ENCODE measurements around the gene BLM. TPM values are rescaled to one million over a fixed set of nuclear protein-coding genes. Genes with fewer than 3 reads are reported as not detected.

The BLM gene
- total RNA-seq, 6 experiments from 2014 or later = 2.8 to 7.7 (median 6.1) TPM

DNA sequence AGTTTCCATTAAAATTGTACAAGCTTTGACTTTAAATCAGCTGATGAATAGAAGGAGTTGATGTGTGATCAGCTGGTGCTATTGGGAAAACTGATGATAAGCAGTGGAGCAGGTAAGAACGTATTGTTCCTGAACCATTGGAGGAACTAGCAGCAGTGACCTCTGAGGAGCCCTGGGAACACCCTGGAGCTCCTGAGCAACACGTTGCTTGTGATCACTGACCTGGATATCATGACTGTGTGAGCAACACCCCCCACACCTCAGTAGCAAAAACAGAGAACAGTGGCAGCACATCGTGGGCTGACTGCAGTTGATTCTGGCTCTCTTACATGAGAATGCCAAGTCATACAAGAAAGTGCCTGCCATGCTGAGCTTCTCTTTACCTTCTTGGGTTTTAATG is 72.9 kb downstream of the BLM start:
- no peaks in the 10 kb centered on the region for H3K36me3 Mint-ChIP-seq (ENCODE audit: low read depth)
- no peaks in the 10 kb centered on the region for H3K4me1 Mint-ChIP-seq (ENCODE audit: low read depth)
- H3K9me3 Mint-ChIP-seq = no peaks in the 10 kb centered on the region
- no peaks in the 10 kb centered on the region for H3K27me3 Mint-ChIP-seq (ENCODE audit: insufficient read depth)
- DNase-seq = no peak
- no peak for TF ChIP-seq CTCF (IDR thresholded peaks at IDR 0.05)
- H3K27ac Mint-ChIP-seq = no peak overlapping the region
- no peak overlapping the region for H3K4me3 Mint-ChIP-seq

- H3K9me3 Mint-ChIP-seq = no peaks in the 10 kb centered on the region
- no peak for DNase-seq
- H3K4me3 Mint-ChIP-seq = no peak overlapping the region
- no peaks in the 10 kb centered on the region for H3K27me3 Mint-ChIP-seq (ENCODE audit: insufficient read depth)
- no peak overlapping the region for H3K27ac Mint-ChIP-seq
- no peaks in the 10 kb centered on the region for H3K4me1 Mint-ChIP-seq (ENCODE audit: low read depth)
- TF ChIP-seq CTCF (IDR thresholded peaks at IDR 0.05) = no peak
- H3K36me3 Mint-ChIP-seq (ENCODE audit: low read depth) = no peaks in the 10 kb centered on the region
These were observed 73.4 kb downstream of the BLM start for GRCh38 chr15:90790561-90790960.

DNA sequence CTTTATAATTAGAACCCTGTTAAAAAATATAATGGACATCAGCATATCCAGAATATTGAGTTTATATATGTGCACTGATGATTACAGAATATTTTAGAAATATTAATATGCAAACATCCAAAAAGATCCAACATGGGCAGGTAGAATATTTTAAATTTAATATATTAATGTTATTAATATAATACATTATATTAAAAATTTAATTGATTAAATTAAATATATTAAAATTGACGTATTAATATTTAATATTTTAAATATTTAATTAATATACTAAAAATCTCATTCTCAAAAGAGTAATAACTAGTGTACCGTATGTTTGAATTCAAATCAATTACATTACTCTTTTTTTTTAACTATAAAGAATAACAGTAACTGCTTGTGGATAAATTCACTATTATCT is 77.4 kb downstream of the BLM start:
- H3K36me3 Mint-ChIP-seq (ENCODE audit: low read depth) = no peaks in the 10 kb centered on the region
- H3K4me3 Mint-ChIP-seq = no peak overlapping the region
- no peaks in the 10 kb centered on the region for H3K27me3 Mint-ChIP-seq (ENCODE audit: insufficient read depth)
- no peak overlapping the region for H3K27ac Mint-ChIP-seq
- DNase-seq = no peak
- no peak for TF ChIP-seq CTCF (IDR thresholded peaks at IDR 0.05)
- H3K9me3 Mint-ChIP-seq = no peaks in the 10 kb centered on the region
- no peaks in the 10 kb centered on the region for H3K4me1 Mint-ChIP-seq (ENCODE audit: low read depth)

- Mint-ChIP-seq H3K4me1 (ENCODE audit: low read depth) (no peaks in the 10 kb centered on the region), H3K36me3 (ENCODE audit: low read depth) (no peaks in the 10 kb centered on the region; the same call in 1 of the 2 replicates), H3K27me3 (ENCODE audit: insufficient read depth) (no peaks in the 10 kb centered on the region), H3K27ac (no peak overlapping the region), H3K4me3 (no peak overlapping the region), H3K9me3 (no peaks in the 10 kb centered on the region)
- TF ChIP-seq CTCF (IDR thresholded peaks at IDR 0.05) = no peak
- no peak for DNase-seq
These were observed 82.6 kb downstream of the BLM start for GRCh38 chr15:90799639-90800170.

DNA sequence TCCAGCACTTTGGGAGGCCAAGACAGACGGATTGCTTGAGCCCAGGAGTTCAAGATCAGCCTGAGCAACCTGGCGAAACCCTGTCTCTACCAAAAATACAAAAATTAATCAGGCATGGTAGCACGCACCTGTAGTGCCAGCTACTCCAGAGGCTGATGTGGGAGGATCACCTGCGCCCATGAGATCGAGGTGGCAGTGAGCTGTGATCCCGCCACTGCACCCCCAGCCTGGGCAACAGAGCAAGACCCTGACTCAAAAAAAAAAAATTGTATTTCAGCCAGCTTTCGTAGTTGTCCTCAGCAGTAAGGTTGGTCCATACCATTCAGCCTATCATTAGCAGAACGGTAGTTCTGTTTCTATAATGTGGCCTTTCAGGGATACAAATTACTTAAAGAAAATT is 84.7 kb downstream of the BLM start:
- Mint-ChIP-seq H3K27ac (no peak overlapping the region), H3K36me3 (ENCODE audit: low read depth) (no peaks in the 10 kb centered on the region; the same call in 1 of the 2 replicates), H3K4me1 (ENCODE audit: low read depth) (no peaks in the 10 kb centered on the region), H3K9me3 (no peaks in the 10 kb centered on the region), H3K4me3 (no peak overlapping the region), H3K27me3 (ENCODE audit: insufficient read depth) (no peaks in the 10 kb centered on the region)
- DNase-seq = no peak
- TF ChIP-seq CTCF (IDR thresholded peaks at IDR 0.05) = no peak
